ENCODE results near the gene CD248. TPM values are rescaled to one million over a fixed set of nuclear protein-coding genes. Genes with fewer than 3 reads are reported as not detected.
A peak's percentile ranks its signal among the peaks of the same experiment; 100 is the strongest.
"Not testable (repeated sequence)": the region's sequence is repeated elsewhere in the genome, so short reads cannot be mapped to it uniquely, and the experiment has no call there.

Gene CD248, protein sequence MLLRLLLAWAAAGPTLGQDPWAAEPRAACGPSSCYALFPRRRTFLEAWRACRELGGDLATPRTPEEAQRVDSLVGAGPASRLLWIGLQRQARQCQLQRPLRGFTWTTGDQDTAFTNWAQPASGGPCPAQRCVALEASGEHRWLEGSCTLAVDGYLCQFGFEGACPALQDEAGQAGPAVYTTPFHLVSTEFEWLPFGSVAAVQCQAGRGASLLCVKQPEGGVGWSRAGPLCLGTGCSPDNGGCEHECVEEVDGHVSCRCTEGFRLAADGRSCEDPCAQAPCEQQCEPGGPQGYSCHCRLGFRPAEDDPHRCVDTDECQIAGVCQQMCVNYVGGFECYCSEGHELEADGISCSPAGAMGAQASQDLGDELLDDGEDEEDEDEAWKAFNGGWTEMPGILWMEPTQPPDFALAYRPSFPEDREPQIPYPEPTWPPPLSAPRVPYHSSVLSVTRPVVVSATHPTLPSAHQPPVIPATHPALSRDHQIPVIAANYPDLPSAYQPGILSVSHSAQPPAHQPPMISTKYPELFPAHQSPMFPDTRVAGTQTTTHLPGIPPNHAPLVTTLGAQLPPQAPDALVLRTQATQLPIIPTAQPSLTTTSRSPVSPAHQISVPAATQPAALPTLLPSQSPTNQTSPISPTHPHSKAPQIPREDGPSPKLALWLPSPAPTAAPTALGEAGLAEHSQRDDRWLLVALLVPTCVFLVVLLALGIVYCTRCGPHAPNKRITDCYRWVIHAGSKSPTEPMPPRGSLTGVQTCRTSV
- total RNA-seq (2014; rRNA removed; shearing (Covaris generic)): not detected in 2 replicates

DNA sequence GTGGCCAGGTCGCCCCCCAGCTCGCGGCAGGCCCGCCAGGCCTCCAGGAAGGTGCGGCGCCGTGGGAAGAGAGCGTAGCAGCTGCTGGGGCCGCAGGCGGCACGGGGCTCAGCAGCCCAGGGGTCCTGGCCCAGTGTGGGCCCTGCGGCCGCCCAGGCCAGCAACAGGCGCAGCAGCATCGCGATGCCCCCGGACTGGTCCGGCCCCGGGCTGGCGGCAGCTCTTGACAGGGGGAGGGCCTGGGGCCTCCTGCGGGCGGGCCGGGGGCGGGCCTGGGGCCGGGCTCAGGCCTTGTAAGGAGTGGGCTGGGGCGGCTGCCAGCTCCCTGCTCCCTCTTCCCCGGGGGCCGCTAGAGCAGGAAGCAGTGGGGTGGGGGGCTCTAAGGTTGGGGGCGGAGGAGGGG is at the start of gene CD248:
TSS of gene CD248 (minus strand) at position 196 of the 403 bp plus-strand sequence. CDS start at position 179, 17 bp downstream.
- DNase-seq (ENCODE audit: low read depth): no peak

DNA sequence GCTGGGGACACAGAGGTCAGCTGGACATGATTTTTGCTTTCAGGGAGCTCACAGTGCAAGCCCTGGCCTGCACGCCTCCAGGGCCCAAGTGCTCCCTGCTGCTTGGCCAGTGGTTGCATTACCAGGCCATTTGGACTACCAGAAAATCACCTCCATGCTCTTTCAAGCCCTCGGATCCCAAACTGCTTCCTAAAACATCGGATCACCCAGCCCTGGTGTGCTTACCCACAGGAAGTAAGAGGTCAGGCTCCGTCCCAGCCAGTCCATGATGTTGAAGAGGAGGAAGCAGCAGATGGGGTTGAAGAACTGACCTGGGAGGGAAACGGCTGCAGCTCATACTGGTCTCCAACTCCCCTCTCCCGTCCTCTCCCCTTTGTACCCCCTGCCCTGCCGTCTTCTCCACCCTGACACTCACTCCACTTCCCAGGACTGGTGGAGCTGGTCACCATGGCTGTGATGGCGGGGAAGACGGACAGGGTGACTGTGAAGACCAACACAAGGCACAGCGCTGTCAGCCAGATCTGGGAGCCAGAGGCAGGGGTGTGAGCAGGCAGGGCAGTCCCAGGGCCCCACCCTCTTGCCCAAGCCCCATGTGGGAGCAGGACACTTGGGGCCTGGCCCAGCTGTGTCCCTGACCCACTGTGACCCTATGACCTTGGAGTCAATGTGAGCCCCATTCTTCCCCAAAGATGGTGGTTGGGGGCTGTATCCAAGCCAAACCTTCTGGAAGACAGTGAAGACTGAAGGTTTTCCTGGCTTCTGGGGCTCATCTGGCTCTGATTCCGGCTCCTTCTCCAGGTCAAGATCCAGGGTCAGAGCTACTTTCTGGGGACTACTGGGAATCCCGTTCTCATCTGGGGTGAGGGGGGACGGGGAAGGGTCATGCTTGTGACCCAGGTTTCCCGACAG is 49.1 kb upstream of the CD248 start:
- DNase-seq (ENCODE audit: low read depth): peak; percentile 19

DNA sequence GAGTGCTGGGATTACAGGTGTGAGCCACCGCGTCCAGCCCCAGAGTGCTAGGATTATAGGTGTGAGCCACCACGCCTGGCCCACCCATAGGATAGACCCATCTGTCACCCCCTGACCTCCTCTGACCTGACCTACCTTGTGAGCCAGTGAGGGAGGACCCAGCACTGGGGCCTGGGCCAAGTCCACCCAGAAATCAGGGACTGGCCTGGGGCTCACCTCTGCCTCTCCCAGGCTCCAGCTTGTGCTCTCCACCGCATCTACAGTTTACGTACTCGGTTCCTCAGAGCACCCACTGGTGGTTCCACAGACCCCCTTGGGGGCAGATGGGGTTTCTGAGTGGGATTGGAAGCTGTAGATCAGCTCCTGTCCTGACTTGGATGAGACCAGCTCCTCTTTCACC is 48.3 kb upstream of the CD248 start:
- no peak for DNase-seq (ENCODE audit: low read depth)

DNA sequence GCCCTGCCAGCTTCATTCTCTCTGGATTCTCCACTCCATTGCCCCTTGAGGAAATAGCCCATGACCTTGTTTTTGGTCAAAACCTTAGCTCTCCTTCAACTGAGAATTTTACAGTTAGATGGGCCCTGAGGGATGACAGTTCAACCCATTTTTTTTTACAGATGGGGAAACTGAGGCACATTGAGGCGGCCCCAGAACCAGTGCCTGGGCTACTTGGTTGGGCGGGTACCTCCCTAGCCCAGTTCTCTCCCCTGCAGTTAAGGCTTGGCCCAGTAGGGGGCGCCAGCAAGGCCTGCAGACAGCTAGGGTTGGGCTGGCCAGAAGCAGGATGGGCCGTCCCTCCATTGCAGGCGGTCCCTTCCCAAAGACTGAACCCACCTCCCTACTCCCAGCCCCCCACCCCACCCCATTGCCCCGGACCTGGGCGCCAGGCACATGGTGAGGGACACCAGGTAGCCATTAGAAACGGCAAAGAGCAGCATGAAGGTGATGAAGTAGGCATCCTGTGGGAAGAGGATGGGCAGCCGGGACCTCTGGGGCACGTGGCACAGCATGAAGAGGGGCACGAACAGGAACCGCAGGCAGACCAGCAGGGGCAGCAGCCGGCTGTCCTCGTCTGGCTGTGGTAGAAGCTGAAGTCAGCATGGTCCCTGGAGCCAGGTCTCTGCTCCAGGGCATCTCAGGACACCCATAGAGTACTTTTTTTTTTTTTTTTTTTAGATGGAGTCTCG is 47.1 kb upstream of the CD248 start:
- peak; percentile 19 for DNase-seq (ENCODE audit: low read depth)

DNA sequence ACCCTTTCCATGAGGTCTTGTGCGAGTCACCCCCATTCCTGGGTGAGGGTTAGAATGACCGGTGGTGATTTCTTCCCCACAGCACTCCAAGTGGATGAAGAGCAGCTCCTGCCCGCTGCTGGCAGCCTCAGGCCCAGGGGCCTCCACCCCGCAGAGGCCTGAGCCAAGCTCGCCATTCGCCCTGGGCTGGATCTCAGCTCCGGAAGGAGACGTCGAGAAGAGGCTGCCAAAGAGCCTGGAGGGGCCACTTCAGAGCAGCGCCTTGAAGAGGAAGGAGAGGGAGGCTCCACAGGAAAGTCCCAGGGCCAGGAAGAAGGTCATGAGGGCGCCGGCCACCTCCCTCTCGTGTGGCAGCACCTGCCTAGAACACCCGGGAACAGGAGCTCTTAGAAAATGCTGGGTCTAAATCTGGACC is 46.4 kb upstream of the CD248 start:
- no peak for DNase-seq (ENCODE audit: low read depth)

DNA sequence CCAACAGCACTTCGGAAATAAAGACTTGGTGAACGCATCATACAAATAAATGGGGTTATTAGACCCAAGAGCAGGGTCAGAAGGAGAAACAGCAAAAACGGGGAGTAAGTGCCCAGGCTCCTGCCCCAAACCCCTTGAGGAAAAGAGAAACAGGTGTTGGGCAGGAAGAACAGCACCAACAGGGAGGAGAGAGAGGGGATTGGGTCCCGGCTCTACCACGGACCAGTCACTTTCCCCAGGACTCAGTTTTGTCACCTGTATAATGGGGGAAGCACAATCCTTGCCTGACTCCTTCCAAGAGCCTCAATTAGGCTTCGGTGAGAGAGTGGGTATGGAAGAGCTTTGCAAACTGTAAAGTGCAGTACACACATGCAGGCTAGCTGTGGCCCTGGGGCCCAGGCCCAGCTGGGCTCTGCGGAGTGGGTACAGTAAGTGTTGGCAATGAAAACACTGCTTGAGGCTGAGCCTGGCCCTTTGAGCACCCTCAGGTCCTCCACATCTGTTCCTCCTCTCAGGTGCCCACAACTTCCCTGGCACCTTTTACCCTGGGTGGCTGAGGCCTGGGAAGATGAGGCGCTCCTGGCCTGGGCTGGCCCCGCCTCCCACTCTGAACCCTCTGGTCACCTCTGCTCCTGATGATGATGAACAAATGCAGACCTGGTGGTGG is 45.8 kb upstream of the CD248 start:
- no peak for DNase-seq (ENCODE audit: low read depth)

DNA sequence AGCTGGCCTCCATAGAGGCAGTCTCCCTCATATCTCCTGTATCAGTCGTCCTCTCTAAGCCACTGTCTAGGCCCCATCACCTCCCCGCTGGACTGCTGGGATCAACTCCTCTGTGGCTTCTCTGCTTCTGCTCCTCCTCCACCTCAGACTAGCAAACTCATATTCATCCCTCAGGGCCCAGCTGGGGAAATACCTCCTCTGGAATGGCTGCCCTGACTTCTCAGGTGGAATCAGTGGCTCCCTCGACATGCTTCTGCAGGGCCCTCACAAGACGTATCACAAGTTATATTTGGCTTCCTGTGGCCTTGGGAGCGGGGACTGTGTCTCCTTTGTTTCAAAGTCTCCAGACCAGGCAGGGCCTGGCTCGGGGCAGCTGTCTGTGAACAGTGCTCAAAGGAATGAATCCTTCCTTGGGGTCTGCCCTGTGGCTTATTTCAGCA is 44.7 kb upstream of the CD248 start:
- no peak for DNase-seq (ENCODE audit: low read depth)

DNA sequence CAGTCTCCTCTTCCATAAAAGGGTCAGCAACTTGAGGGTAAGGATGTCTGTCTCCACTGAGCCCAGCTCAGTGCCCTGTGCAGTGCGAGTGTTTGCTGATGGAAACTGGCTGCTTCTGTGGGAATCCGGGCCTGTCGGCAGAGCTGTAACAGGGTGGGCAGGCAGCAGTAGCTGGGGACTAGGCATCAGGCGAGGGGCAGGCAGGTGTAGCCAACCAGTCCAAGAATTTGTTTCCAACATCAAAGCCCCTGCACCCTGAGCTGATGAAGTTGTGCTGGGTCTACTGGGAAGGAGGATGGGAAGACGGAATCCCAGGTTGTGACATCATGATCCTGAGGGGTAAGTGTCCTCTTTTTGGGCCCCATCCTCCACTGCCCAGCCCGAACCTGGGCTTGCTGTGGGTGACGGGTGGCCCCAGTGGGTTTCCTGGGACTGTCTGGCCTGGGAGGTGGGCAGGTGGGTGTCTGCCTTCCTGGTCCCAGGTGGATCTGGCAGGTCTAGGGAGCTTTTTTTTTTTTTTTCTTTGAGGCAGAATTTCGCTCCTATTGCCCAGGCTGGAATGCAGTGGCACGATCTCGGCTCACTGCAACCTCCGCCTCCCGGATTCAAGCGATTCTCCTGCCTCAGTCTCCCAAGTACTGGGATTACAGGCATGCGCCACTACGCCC is 43.7 kb upstream of the CD248 start:
- DNase-seq (ENCODE audit: low read depth): no peak

DNA sequence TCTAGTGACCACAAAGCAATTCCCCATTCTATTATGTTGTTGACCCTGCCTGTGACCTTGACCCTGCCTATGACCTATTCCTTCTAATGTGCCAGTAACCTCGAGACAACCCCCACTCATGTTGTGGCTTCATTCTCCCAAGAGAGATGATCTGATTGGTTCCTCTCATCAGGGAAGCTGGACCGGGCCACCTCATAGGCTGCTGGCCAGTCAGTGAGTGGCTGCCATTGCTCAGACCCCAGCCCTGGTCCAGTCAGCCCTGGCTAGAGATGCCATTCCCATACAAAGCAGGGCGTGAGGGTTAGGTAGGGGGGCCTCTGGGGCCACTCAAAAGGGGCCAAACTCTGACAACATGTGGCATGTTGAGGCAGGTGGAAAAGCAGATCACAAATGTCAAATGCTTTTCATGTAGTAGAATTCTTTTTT is 42.8 kb upstream of the CD248 start:
- DNase-seq (ENCODE audit: low read depth): no peak

DNA sequence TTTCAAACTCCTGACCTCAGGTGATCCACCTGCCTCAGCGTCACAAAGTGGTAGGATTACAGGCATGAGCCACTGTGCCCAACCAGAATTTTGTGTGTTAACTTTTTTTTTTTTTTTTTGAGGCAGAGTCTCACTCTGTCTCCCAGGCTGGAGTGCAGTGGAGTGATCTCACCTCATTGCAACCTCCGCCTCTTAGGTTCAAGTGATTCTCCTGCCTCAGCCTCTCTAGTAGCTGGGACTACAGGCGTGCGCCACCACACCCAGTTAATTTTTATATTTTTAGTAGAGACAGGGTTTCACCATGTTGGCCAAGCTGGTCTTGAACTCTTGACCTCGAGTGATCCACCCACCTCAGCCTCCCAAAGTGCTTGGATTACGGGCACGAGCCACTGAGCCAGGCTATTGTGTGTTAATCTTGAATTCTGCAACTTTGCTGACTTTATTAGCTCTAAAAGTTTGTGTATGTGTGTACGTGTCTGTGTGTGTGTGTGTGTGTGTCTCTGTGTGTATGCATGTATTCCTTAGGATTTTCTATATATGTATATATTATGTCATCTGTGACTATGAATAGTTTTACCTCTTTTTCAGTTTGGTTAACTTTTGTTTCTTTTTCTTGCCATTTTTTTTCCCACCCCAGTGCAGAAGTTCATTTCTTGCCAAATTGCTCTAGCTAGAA is 33.9 kb upstream of the CD248 start:
- DNase-seq (ENCODE audit: low read depth): not testable (repeated sequence)

DNA sequence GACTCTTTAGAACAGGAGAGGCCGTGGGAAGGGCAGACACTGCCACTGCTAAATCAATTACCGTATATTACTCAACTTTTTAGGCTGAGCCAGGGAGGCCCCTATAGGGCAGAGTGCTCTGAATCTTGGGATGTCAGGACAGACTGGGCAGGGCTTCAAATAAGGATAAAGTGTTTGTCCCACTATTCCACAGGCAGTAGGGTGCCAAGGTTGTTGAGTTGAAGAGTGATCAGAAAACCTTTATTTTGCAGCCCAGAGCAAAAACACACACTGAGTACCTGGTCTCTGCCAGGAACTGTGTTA is 32.2 kb upstream of the CD248 start:
- DNase-seq (ENCODE audit: low read depth): no peak

DNA sequence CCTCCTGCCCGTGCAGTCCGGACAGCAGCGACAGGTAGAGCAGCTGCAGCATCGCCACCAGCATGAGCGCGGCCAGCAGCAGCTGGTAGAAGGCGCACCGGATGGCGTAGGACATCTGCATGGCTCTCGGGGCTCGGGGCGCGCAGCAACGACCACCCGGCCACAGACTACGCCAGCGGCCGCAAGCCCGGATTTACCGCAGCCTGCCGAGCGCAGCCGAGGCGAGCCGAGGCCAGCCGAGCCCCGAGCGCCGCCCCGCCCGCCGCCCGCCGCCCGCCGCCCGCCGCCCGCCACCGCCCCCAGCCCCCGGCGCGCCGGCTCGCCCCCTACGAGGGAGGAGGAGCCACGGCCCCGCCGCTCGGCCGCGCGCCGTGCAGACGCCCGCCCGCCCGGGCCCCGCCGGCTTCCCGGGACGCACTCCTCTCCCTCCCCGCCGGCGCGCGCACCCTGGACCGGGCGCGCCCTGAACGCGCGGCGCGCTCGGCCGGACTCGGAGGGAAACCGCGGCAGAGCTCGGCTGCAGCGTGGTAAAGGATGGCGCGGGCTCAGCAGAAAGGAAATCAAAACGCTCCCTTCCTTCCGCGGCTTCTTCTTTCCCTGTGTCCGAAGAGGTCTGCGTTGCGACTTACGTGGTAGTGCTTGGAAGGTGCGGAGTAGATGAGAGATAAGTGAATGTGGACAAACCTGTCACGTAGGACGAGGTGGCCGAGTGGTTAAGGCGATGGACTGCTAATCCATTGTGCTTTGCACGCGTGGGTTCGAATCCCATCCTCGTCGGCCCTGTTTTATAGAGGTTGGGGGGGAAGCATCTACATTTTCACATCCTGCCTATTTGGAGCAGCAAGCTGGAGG is 30.8 kb upstream of the CD248 start, which contains the start of gene B4GAT1:
TSS of gene B4GAT1 (minus strand) at position 205 of the 852 bp plus-strand sequence. CDS start at position 121, 84 bp downstream.
- DNase-seq (ENCODE audit: low read depth): peak; percentile 83

DNA sequence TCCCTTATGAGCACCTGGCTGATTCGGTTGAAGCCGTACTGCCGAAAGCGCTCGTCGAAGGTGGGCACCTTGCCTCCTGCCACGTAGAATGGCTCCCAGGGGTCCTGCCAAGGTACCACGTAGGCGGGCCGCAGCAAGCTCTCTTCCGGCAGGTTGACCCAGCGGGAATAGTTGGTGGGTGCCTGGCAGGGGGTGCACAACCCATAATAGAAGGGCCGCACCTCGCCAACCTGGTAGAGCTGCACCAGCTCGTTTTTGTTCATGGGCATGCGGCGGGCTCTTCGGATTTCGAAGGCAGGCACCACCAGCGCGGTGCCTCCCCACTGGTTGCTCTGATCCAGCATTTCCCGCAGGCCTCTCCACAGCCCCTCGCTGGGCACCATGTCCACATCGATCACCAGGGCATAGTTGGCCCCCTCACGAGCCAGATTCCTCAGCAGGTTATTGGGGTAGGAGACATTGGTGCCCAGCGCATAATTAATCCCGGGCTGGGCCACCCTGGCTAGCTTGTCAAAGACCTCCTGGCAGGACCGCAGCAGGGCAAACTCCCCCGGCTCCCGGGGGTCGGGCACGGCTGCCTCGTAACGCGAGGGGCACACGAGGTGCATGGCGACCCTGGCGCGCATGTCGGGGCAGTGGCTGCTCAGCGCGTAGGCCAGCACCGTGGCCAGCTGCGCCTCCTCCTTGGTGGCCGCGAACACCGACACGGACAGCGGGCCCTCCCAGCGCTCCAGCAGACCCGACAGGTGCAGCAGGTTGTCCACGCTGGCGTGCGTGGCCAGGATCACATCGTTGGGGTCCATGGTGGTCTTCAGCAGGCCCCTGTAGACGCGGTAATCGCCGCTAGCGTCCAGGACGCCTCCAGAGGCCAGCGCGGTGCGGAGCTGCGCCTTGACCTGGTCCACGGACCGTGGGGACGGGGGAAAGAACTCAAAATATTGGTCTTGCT is 29.9 kb upstream of the CD248 start:
- no peak for DNase-seq (ENCODE audit: low read depth)

DNA sequence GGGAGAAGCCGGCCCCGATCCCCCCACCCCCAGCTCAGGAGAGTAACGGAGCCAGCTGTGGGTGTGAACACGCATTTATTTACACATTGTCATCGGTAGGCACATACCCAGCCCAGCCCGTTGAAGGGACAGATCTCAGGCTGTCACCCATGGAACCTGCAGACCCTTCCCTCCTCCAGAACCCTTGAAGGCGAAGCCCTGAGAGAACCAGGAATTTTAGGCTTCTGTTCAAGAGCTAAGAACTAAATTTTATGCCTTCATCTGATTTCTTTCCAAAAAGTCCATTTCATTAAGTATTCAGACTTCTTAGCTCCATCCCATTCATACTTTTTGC is 28.4 kb upstream of the CD248 start:
- no peak for DNase-seq (ENCODE audit: low read depth)

DNA sequence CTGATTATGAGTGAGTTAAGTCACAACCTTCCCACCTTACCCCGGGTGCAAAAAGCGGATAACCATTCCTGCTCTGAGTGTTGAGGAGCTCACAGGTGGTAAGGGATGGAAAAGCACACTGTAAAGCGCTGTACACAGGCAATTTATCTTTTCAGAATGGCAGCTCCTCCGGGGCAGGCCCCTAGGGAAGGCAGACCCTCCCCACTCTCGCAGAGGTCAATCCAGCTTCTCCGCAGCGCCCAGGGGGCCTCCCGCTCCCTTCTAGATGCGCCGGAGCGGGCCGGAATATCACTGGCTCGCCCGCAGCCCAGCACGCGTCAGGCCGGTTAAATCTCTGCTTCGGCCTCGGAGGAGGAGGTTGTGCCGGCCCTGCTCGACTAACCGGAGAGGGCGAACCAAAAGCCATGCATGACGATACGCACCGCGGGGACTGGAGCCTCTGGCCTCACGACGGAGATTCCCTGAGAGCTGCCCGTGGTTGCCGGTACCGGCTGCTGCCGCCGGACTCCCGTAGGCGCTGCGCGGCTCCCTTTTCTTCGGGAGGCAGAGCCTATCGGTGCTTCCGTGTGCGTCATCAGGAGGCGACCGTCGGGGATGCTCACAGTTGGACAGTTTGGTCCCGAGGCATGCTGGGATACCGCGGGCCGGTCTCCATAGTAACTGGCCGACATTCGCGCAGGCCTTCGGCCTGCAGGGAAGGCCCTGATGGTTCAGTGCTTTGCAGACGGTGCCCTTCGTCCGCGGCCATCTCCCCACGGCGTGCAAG is 27.9 kb upstream of the CD248 start, which contains the start of gene BRMS1:
TSS of gene BRMS1 (minus strand) at position 555 of the 766 bp plus-strand sequence. CDS start 2,870 bp downstream, outside the sequence.
- DNase-seq (ENCODE audit: low read depth): peak; percentile 96

DNA sequence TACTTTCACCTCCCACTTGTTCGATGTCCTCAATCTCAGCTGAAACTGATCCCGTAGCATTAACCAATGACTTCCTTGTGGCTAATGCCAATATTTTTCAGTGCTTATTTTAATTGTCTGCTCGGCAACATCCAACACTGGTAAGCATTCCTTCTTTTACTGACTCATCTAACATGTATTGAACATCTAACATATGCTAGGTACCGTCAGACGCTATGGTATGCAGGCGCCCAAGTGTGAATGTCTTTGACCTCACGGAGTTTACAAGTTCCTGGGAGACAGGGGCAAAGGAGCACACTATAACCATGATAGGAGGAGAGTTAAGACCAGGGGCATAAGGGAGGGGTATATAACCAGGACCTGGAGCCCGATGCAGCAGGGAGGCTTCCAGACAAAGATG is 26.3 kb upstream of the CD248 start:
- DNase-seq (ENCODE audit: low read depth): no peak

Measured in RPMI7951 (cell line).